ENCODE measurements around the gene LIAS.
"Not testable (repeated sequence)": the region's sequence is repeated elsewhere in the genome, so short reads cannot be mapped to it uniquely, and the experiment has no call there.

LIAS gene

DNA sequence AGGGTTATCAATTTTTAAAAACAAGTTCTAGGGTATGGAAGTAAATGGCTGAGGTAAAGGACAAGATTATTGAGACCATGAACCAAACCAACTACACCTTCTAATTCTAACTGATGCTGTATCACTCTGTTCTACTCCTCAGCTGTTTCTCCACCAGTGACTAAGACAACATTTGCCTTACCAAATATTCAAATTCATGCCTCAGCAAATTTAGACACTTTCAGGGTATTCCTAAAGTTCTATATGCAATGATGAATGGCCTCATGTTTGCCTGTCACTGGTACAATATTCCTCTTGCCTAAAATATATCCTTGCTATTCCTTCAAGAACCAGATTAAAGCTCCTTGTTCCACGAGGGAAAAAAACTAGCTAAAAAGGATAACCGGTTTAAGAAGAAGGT, 5.1 kb upstream of the LIAS start:
- no peak for DNase-seq

- DNase-seq, result no peak
These were observed 3.4 kb upstream of the LIAS start for GRCh38 chr4:39455486-39455885.

DNA sequence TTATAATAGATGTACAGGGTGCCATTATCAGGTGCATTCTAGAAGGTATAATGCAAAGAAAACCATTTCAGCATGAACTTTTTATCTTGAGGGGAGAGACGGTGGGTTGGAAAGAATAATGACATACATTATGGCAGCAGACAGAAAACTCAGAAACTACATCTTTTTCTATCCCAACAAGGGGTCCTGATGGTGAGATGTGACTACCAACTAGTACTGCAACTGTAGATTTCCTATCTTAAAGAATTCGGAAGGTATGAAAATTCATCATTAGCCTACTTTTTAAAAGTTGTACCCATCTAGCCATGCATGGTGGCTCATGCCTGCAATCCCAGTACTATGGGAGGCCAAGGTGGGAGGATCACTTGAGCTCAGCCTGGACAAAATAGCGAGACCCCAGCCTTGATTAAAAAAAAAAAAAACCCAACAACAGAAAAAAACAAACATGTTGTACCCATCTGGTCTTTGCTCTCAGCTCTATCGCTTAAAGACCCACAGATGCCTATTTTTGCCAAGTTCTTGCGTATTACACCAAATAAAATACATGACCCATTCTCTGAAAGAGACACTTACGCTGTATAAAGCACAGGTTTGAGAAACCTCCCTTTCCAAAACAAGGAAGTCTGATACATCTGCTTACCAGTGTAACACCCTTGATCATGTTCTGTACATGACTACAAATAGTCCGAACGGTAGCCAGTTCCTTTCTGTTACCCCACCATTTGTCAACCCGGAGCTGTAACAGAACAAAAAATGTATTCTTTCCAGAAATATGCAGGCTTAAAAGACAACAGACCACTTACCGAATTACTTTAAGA, 1.7 kb upstream of the LIAS start:
- DNase-seq, result no peak

- not testable (repeated sequence) for DNase-seq
These were observed 723 bp upstream of the LIAS start for GRCh38 chr4:39458161-39458504.

GRCh38 chr4:39464886-39465501, 6.1 kb downstream of the LIAS start:
- no peak for DNase-seq

GRCh38 chr4:39466747-39467146, 7.9 kb downstream of the LIAS start:
- no peak for DNase-seq

DNA sequence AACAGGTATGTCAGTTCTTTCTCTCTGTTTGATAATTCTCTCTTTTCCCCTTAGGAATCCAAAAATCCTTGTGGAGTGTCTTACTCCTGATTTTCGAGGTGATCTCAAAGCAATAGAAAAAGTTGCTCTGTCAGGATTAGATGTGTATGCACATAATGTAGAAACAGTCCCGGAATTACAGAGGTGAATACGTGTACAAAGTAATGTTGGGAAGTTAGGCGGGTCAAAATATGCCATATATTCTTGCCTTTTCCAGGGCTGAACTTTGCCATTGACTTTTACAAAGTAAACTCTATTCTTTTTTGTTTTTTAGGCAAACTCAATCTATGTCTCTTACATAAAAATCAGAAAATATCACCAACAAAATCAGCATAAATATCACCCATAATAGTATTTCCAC, 8.6 kb downstream of the LIAS start:
- DNase-seq, result no peak

DNA sequence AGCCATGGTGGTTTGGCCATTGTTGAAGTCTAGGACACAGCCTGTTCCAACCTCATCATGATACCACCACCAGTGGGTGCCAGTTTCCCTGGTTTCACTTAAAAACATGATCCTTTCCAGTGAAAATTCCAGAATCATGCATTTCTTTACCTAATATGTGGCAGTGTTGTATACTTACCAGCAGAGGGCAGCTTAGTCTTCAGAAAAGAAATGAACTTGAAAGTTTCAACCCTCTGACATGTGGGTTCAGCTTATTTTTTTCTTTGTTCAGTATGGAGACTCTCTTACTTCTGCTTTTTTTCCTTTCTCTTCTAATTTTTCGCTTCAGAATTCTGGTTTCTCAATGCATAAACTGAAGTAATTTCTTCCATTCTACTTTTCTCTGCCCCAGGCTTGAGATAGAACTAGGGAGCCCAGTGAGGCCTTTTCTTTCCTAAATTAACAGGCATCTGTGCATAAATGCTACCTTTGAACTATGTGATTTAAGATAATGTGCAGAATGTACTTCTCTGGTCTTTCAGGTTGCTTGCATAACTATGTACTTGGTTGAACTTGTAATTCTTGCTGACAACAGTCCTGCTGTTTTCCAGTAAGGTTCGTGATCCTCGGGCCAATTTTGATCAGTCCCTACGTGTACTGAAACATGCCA, 10.7 kb downstream of the LIAS start:
- no peak for DNase-seq

GRCh38 chr4:39470402-39470801, 11.5 kb downstream of the LIAS start:
- DNase-seq, result no peak

GRCh38 chr4:39472396-39472795, 13.5 kb downstream of the LIAS start:
- DNase-seq, result no peak

- DNase-seq, result no peak
These were observed 17.5 kb downstream of the LIAS start for GRCh38 chr4:39476187-39476895.

- DNase-seq, result no peak
These were observed 21.4 kb downstream of the LIAS start for GRCh38 chr4:39480251-39480650.

DNA sequence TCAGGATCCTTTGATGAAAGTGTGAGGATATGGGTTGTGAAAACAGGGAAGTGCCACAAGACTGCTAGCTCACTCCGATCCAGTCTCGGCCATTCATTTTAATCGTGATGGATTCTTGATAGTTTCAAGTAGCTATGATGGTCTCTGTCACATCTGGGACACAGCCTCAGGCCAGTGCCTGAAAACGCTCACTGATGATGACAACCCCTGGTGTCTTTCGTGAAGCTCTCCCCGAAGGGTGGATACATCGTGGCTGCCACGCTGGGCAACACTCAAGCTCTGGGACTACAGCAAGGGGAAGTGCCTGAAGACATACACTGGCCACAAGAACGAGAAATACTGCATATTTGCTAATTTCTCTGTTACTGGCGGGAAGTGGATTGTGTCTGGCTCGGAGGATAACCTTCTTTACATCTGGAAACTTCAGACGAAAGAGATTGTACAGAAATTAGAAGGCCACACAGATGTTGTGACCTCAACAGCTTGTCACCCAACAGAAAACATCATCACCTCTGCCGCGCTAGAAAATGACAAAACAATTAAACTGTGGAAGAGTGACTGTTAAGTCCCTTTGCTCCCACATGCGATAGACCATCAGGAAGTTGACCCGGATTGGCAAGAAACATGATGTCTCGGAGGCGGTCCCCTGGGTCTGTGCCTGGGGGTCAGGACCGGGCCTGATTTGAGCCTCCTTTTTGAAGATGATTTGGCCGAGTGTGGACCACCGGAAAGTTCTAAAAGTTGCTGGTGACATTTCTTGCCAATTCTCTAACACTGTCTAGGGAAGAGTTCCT, 22.2 kb downstream of the LIAS start:
- no peak for DNase-seq

GRCh38 chr4:39484582-39485272, 25.9 kb downstream of the LIAS start:
- DNase-seq, result no peak

DNA sequence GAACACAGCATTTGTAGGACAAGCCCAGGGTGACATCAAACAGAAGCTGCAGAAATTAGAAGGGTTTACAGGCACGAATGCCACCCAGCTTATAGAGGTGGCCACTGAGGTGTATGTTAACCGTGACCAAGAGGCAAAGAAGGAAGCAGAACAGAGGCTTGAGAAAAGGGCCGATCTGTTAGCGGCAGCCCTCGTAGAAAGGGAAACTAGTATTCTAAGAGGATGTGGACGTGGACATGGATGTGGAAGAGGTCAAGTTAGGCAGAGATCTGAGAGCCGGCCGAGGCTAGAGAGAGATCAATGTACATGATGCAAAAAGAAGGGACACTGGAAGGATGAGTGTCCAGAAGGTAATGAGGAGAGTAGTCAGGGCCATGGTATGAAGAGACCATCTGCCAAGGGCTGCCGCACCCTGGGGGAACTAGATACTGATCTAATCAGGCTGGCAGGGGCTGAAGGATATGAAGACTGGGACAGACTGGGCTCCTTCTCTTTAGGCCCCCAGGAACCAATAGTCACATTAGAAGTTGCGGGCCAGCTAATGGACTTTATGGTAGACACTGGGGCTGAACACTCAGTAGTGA, 27.5 kb downstream of the LIAS start:
- DNase-seq, result no peak

DNA sequence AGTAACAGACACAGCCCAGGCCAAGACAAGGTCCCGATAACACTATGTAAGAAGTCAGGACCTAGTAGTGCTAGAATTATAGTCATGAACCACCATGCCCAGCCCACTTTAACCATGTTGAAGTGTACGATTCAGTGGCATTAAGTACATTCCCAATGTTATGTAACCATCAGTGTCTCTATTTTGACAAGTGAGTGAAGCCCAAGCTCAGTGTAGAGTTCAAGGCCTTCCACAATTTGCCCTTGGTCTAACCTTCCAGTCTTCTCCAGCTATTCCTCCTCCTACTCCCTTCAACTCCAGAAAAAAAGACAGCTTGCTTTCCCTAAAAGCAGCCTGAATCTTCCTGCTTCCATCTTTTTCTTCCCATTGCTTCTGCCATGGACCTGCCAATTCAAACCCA, 31.5 kb downstream of the LIAS start:
- no peak for DNase-seq

GRCh38 chr4:39494354-39494753, 35.5 kb downstream of the LIAS start:
- DNase-seq, result no peak

DNA sequence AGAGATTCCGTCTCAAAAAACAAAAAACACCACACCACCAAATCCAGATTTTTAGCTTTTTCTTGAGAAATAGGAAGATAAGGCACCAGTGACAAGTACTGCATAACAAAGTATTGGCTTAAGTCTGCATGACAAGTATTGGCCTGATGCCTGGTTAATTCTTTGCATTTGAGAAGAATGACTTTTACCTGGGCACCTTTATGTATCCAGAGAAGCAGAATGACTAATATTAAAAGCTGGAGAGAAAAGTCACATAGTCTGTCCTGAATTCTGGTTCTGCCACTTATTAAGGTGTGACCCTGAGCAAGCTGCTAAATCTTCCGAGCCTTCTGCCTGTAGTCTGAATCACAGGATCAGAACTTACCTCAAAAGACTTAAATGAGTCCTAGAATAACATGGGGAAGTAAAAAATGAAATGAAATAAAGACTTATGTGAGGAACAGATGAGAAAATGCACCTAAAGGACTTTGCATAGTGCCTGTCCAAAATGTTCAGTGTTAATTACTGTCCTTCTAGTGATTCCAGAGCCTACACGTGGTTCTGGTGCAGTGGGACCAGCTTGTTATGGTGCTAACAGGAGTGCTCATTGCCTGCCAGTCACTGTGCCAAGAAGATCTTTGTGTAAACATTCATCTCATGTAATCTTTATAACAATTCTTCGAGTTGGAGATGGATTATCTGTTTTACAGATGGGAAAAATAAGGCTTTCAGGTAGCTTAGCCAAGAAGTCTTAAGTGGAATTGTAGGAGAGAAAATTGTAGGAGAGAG, 36.8 kb downstream of the LIAS start:
- DNase-seq, result no peak

DNA sequence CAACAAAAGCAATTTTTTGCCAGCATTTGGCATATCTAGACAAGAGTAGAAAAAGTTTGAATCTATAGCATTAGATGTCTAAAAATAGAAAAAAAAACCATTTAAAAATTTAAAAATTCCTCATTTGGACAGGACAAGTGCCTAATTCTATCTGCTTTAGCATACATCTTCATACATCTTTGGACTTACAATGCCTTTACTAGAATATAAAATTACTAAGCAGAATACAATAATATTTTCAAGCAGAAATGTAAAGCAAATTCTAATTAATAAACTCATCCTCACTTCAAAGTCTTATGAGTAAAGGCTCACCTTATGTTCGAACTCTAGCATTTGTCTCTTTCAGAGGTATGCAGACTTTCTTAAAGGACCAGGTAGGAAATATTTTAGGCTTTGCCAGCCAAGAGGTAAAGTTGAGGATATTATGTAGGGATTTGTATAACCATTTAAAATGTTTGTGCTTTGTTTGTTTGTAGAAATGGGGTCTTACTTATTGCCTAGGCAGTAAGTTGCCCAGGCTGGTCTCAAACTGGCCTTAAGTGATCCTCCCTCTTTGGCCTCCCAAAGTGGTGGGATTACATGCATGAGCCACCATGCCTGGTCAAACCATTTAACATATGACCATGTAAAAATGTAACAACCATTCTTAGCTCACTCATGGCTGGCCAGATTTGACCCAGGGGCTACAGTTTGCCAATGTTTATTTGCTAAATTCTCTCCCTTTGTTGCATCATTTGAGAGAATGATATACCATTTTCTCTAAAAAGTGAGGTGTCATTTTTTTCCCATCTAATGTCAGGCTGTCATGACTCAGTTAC, 39.3 kb downstream of the LIAS start:
- no peak for DNase-seq

DNA sequence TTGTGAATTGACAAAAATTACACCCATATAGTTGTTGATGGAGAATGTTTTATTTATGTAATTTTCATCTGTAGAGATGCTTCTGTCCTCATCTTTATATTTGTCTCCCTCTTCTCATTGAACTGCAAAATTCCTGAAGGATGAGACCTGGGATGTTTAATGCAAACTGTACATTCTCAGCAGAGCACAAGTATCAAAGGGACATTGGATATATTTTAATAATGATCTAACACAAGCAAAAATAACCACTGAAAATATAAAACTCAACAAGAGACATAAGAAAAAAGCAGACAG, 39.8 kb downstream of the LIAS start:
- DNase-seq, result no peak
